AG10803 (cell line): ENCODE data around the gene RNF213.
"Not testable (repeated sequence)": the region's sequence is repeated elsewhere in the genome, so short reads cannot be mapped to it uniquely, and the experiment has no call there.

Experiments used
- DNase-seq: peaks from one replicate; pipeline ENCODE4 v3.0.0; 2010; ENCODE audit warnings: low read depth
- H3K4me3 ChIP-seq: 2 replicates; pipeline ENCODE4 v1.5.1; 2011; ENCODE audit warnings: mild to moderate bottlenecking, low read length, control low read depth
- CTCF ChIP-seq: conservative IDR thresholded peaks from 2 replicates; pipeline ENCODE4 v1.5.1; 2011; ENCODE audit warnings: mild to moderate bottlenecking, low read length, control low read depth, inconsistent platforms

The RNF213 gene

DNA sequence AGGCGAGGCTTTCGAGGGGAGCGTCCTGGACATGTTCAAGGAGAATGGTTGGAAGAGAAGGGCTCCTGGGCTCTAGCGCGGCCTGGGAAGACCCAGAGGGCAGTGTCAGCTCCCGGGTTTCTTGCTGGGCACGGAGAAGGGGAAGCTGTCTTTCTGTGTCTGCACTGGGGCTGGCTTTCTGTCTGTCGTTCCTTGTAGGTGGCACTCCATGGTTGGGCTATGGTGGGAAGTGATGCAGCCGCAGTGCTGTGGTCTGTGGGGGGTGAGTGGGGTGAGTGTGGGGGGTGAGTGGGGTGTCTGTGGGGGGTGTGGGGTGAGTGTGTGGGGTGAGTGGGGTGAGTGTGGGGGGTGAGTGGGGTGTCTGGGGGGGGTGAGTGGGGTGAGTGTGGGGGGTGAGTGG is 13.7 kb downstream of the RNF213 start:
- H3K4me3 ChIP-seq: no peak overlapping the region
- no peak for DNase-seq
- TF ChIP-seq CTCF: no peak

GRCh38 chr17:80274871-80275449 is 14.3 kb downstream of the RNF213 start:
- H3K4me3 ChIP-seq: no peak overlapping the region
- TF ChIP-seq CTCF: no peak
- no peak for DNase-seq

GRCh38 chr17:80275857-80276256 is 15.2 kb downstream of the RNF213 start:
- not testable (repeated sequence) for H3K4me3 ChIP-seq, DNase-seq

DNA sequence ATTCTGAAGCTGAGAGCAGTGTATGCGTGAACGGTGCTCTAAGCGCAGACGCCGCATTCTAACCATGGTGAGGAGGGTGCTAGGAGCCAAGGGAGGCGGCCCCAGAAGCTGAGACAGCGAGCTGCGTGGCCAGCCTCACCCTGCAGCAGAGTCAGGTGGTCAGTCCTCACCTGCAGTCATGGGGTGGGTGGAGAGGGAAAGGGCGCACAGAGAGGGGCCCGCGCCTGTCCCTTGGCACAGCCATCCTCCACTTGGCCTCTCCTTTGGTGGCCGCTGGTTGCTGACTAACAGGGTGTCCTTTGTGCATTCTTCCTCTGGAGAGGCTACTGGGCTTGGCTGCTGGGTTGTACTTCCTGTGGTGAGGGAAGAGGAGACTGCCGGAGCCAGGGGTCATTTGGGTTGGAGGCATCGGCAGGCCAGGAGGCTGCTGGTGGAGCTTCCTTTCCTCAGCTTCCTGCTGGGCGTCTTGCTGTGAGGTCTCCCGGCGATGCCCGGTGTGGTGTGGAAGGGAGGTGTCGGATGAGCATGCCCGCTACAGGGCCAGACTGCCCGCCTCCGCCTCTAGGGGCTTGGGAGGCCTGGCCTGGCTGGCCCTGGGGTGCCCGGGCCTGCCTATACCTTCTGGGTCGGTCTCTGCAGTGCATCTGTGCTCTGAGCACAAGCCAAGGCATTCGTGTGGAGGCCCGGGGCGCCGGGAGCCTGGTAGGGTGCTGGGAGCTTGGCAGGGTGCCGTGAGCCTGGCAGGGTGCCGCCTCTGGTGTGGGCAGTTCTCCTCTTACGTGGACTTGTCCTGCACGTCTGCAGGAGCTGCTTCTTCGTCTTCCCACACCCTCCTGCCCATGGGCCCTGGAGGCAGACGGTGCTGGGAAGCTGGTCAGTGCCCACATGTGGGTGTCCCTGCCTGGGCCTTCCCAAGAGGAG is 17.4 kb downstream of the RNF213 start:
- no peak for TF ChIP-seq CTCF
- no peak for DNase-seq
- no peak overlapping the region for H3K4me3 ChIP-seq

DNA sequence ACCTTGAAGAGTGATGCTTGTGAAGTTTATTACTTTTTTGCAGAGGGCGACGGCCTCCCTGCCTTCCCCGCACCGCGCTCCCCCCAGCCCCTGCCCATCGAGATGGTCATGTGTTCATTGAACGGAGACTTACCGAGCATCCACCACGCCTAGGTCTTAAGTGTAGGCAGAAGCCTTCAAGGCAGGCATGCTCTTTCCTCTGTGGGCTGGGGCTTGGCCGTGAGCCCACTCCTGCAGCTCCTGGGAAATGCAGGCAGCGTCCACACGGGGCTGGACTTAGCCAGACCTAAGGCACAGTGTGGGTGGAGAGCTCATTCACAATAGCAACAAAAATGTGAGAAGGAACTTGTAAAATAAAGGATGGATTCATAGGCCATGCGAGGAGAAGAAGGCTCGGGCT is 19.2 kb downstream of the RNF213 start:
- TF ChIP-seq CTCF: peak; percentile 30; the same call in 1 of the 2 replicates
- peak; percentile 87 for DNase-seq
- no peak overlapping the region for H3K4me3 ChIP-seq

- no peak for DNase-seq
- H3K4me3 ChIP-seq: no peak overlapping the region
- TF ChIP-seq CTCF: no peak
These were observed 20.9 kb downstream of the RNF213 start for GRCh38 chr17:80281516-80281915.

DNA sequence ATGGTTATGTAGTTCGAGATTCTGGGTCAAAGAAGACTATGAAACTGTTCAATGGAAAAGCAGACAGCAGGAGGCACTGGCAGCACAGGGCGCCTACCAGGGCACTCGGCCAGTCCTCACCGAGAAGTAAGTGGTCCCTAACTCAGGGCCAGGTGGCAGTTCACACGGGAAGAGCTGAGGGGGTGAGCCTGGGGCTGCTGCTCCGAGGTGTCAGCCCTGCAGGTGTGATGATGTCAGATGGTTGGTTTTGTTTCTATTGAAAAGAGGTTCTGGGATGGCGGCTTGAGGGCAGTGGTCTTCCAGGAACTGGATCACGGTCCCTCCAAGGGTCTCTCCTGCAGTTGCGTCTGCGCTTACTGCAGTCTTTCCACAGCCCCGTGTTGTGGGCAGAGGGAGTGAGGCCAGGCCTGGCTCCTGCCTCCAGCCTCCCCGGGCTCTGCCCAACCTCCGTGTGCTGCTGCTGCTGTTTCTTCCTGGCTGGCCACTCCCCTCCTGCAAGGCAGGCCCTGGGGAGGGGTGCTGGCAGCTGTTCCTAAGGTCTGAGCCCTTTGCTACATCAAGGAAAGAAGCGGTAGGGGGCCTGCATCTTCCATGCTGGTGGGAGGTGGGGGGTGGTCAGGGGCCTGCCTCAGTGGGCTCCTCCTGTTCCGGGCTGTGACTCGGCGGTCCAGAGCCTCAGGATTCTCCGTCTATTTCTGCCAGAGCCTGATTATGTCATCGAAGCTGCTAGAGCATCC is 22.6 kb downstream of the RNF213 start:
- no peak for TF ChIP-seq CTCF
- H3K4me3 ChIP-seq: no peak overlapping the region
- no peak for DNase-seq
